ENCODE results near the gene CAPN8.

GRCh38 chr1:223496883-223497282, 168.6 kb downstream of the CAPN8 start:
- TF ChIP-seq GATA2 (IDR thresholded peaks at IDR 0.05; ENCODE audit: low read depth, low read length) = no peak
- no peak for TF ChIP-seq GATA3 (IDR thresholded peaks at IDR 0.05; ENCODE audit: low read depth, low read length)
